Skin of body (tissue), 2 donors: ENCODE results near the gene ULBP1. TPM values are rescaled to one million over a fixed set of nuclear protein-coding genes. Genes with fewer than 3 reads are reported as not detected.
A peak's percentile ranks its signal among the peaks of the same experiment; 100 is the strongest.
"Not testable (repeated sequence)": the region's sequence is repeated elsewhere in the genome, so short reads cannot be mapped to it uniquely, and the experiment has no call there.

Experiments
- DNase-seq: peaks from one replicate; lab custom pipeline; 2025; lab: John Stamatoyannopoulos, UW
- total RNA-seq: library from RNA; depleted of rRNA; stranded (reverse); fragments of >200 nt; gene quantifications from one replicate; pipeline ENCODE4 v1.2.3, GENCODE V29; 2014

ULBP1 gene
- total RNA-seq, 1 donor from 2014 or later = 0.69 TPM

DNA sequence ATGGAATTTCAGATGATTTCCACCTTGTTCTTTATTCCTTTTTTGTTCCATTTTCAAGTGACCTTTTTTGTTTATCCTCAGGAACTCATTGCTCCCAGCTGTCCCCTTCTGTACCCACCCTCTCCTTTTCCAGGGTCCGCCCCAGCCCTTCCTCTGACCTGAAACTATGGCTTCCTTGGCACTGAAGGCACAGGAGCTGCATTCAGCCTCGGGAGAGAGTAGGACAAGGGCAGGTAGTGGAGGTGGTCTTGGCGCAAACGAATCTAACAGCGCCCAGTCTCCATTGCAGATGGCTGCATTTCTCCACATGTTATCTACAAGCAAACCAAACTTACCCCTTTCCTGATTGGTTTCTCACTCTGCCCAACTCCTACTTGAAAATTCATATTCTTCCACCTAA is 30.7 kb upstream of the ULBP1 start:
- no peak for DNase-seq

DNA sequence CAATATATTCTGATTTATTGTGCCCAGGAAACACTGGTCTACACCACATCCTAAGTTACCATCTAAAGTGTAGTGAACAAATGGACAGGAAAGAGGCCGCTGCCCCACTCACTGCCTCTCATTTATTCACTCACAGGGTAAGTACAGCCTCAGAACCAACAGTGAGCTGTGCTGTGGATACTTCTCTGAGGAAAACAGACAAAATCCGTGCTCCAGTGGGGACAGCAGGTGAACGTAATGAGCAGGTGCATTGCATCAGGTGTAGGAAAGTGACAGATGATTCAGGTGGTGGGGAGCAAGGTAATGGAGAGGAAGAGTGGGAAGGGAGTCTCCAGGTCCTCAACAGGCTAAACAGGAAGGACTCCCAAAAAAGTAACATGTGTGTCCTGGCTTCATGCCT is 30.3 kb upstream of the ULBP1 start:
- DNase-seq = no peak

DNA sequence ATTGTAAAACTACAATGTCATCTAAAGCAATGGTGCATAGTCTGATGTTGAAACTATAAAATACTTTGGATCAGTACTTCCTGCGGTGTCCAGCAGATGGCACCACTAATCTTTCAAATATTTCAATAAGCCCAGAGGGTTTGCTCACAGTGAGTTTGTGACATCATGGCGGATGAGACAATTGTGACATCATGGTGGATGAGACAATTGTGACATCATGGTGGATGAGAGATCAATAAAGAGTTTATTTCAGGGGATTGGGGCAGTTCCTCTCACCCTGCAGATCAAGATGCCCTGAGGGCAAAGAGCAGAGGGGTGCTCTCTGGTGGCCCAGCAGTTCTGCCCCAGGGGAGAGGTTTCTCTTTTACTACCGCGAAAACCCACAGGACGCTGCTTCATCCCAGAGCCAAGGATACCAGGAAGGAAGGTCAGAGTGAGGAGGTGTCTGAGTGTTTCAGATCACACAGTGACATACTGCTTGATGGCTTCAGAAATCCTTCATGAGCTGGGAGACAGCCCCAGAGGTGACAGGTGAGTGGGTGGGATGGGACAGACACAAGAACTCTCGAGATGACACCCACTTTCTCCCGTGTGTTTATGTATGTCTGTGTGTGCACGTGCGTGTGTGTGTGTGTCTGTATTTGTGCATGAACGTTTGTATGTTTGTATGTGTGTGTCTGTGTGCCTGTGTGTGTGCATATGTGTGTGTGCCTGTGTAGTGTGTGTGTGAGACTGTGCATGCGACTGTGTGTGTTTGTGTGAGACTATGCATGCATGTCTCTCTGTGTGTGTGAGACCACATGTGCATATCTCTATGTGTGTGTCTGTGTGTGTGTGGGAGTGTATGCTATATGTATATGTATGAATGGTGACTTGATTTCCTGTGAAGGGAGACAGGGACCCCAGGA is 29.2 kb upstream of the ULBP1 start:
- peak; percentile 37 for DNase-seq

DNA sequence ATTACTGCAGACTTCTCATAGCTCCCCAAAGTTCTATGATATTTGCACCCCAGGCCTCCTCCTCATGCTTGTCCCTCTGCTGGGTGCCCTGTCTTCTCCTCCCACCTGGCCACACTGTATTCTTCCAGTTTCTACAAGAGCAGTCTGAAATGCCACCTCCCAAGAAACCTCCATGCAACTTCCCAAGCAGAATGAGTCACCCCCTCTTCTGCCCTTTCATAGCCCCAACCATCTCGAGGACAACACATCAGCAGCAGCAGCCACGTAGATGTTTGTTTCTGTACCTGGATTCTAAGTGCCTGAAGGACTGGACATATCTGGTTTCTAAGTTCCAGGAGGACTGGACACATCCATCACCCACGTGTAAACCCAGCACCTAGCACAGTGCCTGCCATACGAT is 28.5 kb upstream of the ULBP1 start:
- DNase-seq = no peak

DNA sequence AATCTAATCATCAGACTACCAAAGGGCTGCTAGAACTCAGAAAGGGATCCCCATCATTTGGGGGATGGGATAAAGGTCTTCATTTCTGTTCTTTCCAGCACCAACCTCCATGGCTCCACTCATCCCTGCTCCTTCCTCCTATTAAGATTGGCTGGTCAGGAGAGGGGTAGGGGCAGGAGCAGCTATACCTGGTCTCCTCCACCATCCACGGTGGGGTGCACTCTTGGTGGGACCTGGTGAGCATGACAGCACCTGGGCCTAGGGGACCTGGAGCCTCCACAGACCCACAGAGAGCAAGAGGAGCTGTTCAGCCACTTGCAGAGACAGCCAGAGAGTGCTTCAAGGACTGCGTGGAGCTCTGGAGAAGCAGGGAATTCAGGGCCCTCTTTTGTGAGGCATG is 28.1 kb upstream of the ULBP1 start:
- DNase-seq = no peak

DNA sequence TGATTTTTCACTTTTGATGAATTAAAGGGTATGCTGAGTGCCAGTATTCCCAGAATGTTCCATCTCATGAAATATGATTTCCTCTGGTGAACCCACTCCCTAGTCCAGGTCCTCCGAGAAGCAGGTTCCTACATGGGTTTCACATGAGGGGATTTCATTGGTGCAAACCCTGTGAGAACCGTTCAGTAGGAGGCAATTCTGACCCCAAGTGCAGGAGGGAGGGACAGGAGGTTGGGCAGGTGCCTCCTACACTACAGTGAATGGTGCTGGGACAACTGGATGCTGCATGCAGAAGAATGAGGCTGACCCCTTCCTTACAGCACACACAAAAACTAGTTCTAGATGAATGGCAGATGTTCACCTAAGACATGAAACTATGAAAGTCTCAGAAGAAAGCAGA is 27.0 kb upstream of the ULBP1 start:
- DNase-seq = no peak

DNA sequence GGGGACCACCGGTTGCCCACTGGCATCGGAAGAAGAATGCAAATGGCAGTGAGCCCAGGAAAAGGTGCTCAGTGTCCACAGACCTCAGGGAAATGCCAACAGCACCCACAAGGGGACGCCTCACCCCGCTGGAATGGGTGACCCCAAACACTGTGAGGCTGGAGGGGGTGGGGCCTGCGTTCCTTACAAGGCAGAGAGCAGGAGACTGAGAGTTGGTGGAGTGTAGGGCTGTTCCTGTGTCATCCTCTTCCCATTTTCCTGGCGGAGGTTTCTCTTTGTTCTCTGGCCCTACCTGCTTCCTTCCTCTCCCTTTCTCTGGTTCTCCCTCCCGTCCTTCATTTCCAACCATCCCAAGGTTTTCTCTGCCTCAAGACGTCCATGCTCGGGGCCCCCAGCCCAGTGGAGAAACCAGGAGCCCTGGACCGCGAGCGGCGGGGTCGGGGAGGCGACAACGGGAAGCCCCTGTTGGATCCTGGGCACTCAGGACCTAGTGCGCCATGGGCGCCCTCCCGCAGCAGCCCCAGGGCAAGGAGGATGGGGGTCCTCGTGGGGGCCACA is 25.7 kb upstream of the ULBP1 start:
- DNase-seq = not testable (repeated sequence)

DNA sequence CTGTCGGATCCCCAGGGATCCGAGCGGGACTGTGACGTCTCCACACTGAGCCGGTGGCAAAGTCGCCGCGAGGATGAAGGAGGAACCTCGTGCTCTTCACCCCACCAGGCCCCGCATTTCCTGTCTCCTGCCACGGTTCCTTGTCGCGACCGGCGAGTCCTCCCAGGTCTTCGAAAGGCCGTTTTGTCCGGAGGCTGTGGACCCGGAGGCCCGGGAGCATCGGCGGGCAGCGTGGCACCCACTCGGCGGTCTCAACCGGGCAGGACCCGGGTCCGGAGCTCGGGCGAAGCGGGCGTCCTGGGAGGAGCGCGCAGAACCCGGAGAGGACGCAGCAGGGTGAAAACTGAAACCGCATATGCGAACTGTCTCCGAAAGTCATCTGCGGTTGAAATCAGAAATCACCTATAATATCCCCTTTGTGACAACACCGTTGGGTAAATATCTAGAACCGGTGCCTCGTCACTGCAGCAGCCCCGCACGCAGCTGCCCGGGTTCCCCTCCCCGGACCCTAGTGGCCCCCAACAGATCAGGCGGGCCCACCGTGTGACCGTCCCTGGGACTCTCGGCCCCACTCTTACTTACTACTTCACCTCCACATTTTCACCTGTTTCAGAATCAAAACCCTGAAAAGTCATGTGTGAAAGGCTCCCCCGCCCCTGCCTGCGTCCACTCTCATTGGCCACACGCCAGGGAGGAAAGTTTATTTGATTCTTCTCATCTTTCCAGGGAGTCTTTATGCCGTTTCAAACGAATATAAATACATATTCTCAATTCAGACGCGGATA is 25.0 kb upstream of the ULBP1 start:
- DNase-seq = no peak

DNA sequence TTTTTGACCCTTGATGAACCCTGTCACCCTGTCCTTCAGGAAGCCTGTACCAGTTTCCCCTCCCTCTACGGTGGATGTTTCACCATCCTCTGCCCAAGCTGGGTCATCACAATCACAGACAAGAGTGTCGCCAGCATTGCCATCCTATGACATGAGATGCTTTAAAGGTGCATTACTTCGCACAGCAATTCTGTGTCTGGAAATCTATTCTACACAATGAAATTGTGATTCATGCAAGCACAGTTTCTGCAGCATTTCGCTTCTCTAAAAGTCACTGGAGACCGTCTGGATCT is 24.4 kb upstream of the ULBP1 start:
- DNase-seq = no peak

DNA sequence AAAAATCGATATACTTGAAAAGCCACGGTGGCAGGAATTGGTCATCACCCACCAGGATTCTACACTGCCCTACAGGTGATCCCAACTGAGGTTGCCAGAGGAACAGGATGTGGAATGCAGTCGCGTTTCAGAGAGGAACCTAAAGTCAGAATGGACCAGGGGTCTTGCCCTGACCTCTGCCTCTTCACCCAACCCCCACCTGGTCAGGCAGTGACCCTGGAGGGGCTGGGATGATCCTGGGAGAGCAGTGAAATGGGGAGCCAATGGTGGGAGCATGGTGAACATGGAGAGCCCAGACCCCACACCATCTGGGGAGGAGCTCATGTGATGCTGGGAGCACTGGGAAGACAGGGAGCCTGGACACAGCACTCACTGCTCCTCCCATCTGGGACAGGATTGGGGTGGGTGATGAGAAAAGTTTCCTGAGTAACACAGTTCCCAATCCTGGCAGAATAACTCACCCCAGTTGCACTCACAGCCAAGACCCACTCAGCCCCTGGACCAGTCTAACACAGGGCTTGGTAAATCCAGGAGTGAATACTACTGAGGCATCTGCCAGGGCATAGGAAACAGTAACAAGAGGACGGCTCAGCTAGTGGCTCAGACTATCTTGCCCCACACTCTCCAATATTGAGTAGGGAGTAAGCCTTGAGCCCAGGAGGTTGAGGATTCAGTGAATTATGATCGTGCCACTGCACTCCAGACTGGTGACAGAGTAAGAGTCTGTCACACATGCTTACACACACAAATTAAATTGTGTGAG is 23.7 kb upstream of the ULBP1 start:
- DNase-seq = no peak

DNA sequence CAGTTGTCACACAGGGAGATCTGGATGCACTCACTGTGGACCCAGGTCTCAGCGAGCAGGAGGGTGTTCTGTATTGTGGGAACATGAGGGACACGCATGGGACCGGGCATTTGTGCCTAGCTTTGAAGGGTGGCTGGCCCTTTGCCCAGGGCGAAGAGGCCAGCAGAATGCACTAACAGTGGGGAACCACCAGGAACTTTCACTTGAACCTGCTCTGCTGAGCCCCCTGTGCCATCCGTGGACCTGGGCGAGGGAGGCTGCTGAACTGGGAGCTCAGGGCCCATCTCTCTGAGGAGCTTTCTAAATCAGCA is 23.1 kb upstream of the ULBP1 start:
- no peak for DNase-seq

DNA sequence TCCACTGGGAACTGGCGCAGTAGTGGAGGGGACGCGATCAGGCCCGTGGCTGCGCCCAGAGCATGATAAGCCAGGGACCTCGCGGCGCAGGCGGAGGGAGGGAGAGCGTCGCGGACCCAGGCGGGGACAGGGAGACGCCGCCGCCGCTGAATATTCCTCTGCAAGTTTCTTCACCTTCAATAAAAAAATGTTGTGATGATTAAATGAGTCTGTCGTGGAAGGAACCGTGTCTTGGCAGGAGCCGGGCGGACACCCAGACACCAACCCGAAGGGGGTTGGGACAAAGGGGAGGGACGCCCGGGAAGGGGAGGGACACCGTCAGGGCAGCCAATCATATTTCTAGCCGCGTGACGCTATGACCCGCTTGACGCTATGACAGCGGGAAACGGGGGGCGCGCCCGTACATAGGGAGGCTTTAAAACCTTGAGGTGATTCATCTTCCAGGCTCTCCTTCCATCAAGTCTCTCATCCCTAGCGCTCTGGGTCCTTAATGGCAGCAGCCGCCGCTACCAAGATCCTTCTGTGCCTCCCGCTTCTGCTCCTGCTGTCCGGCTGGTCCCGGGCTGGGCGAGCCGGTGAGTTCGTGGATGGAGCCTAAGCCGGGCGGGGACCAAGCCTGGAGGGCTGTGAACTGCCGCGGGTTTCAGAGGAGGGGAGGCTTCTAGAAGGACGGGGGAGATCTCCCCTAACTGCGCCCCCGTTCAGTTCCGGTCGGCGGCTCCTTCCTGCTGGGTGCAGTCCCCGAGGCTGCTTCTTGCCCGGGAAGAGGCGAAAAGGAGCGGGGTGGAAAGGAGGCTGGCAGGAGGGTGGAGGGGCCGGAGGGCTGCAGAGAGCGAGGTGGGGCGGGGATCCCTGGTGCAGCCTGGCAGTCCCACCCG is 21.9 kb upstream of the ULBP1 start, which contains the start of gene ULBP2:
ULBP2 (plus strand) TSS at position 432 of the 878 bp plus-strand sequence; CDS start at position 491, 59 bp downstream.
- peak; percentile 87 for DNase-seq

DNA sequence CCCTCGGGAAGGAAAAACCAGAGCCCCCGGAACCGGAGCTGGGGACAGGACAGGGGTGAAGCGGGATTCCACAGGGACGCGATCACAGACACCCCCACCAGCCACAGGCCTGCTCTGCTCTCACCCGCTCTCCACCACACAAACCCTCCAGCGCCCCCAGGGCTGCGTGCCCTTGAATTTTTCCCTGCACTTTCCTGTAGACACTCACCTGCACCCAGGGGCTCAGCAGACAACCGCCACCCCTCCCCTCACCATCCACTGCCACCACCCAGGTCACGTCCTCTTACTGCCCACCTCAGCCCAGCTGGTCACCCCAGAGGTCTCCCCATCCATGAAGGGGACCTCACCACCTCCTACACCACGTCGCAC is 21.3 kb upstream of the ULBP1 start:
- DNase-seq = no peak

DNA sequence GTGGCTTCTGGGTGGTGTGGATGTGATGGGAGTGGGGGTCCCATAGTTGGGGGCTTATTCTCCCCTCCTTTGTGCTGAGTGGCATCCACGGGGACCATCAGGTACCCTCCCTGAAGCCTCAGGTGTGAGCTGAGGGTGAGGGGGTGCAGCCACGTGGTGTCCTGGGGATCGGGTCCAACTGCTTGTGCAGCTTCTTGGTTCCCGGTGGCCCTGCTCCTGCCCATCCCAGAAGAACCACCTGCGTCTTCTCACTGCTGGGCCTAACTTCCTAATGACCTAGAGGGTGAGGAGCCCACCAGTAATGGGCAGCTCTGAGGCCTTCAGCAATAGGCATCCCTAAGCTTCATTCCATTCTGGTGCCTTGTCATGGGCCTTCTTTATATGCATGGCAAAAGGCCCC is 20.4 kb upstream of the ULBP1 start:
- DNase-seq = not testable (repeated sequence)

DNA sequence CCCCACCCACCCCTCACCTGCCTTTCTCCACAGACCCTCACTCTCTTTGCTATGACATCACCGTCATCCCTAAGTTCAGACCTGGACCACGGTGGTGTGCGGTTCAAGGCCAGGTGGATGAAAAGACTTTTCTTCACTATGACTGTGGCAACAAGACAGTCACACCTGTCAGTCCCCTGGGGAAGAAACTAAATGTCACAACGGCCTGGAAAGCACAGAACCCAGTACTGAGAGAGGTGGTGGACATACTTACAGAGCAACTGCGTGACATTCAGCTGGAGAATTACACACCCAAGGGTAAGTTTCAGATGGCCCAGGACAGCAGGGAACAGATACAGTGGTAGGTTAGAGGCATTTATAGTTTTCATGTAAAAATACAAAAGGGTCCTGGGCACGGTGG is 18.5 kb upstream of the ULBP1 start:
- DNase-seq = not testable (repeated sequence)

DNA sequence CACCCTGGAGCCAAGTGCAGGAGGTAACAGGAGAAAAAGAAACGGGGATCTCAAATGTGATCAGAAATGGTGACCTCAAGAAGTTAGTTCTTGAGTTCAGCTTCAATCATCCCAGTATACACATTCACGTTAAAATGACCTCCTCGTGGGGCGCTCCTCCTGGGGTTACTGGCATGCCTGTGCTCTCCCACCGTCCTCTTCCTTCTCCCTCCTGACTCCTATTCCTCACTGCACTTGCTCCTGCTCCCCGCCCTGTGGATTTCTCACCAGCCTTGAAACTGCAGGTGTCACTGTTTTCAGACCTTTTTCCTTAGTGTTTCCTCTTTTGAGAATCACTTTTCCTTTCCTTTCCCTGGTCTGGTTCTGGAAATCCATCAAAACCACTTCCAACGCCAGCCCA is 17.1 kb upstream of the ULBP1 start:
- not testable (repeated sequence) for DNase-seq

DNA sequence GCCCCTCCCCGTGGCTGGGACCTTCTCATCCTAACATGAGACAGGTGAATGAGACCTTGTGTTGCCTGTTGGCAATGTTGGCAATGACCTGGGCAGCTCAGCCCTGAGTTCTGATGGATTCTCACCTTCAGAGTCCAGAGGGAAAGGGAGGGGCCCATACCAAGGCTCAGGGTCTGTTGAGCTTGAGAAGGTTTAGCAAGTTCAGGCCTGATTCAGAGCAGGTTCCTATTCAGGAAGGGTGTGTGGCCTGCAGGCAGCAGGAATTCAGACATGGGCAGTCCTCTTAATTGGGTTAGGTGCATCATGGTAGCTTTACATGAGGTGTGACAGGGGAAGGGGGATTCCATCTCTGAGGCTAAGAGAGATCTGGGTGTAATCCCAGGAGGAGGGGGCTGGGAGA is 16.2 kb upstream of the ULBP1 start:
- not testable (repeated sequence) for DNase-seq

DNA sequence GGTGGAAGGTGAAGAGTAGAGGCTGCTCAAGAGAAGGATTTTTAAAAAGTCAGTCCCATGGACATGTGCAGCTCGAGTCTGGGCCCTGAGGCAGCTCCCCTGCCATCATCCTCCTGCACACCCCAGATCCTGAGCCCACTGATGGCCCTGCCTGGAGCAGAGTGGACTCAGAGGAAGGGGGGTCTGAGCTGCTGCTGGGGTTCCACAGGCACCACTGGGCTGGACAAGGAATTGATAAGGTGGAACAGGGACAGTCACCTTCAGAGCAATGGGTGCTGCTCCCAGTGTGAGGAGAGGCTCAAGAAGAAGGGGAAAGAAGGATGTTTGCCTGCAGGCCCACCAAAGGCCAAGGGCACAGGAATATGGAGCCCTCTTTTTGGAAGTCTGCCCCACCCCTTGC is 15.7 kb upstream of the ULBP1 start:
- DNase-seq = no peak

DNA sequence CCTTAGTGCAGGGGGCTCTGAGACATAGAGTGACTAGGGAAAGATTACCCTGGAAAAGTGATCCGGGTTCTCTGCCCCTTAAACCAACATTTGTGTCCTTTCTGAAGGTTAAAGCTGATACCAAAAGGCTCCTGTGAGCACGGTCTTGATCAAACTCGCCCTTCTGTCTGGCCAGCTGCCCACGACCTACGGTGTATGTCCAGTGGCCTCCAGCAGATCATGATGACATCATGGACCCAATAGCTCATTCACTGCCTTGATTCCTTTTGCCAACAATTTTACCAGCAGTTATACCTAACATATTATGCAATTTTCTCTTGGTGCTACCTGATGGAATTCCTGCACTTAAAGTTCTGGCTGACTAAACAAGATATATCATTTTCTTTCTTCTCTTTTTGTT is 15.1 kb upstream of the ULBP1 start:
- no peak for DNase-seq

DNA sequence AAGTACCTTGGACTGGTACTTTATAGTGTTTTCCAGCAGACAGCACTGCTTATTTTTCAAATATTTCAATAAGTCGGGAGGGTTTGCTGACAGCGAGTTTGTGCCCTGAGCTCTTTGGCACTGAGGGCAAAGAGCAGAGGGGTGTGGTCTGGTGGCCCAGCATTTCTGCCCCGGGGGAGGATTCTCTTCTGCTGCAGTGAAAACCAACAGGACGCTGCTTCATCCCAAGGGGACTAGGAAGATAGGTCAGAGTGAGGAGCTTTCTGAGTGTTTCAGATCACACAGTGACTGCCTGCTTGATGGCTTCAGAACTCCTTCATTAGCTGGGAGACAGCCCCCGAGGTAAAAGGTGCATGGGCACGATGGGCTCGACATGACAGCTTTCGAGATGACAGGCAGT is 13.3 kb upstream of the ULBP1 start:
- no peak for DNase-seq

DNA sequence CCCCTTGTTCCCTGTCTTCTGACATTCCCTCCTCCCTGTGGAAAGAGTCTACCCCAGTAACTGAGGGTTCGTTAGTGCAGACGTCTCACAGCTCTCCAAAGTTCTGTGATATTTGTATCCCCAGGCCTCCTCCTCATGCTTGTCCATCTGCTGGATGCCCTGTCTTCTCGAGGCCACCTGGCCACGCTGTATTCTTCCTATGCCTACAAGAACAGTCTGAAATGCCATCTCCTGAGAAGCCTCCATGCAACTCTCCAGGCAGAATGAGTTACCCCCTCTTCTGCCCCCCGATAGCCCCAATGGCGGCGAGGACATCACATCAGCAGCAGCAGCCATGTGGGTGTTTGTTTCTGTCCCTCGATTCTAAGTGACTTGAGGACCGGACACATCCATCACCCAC is 12.6 kb upstream of the ULBP1 start:
- no peak for DNase-seq
